OCI-LY3 (cell line): Measurements from ENCODE around the gene CSF3R.
"Not testable (repeated sequence)": the region's sequence is repeated elsewhere in the genome, so short reads cannot be mapped to it uniquely, and the experiment has no call there.

Experiments
- CTCF ChIP-seq: fragments of 200-600, 300-600 bp; sonication (generic); IDR thresholded peaks from 2 replicates; pipeline ENCODE4 v1.5.1; 2014; ENCODE audit warnings: antibody characterized with exemption, low read length, low read depth
- EZH2phosphoT487 ChIP-seq: fragments of 200-600 bp; shearing (Covaris generic); IDR thresholded peaks from 2 replicates; pipeline ENCODE4 v1.6.1; 2018; ENCODE audit warnings: antibody characterized with exemption, mixed run types, low read depth

DNA sequence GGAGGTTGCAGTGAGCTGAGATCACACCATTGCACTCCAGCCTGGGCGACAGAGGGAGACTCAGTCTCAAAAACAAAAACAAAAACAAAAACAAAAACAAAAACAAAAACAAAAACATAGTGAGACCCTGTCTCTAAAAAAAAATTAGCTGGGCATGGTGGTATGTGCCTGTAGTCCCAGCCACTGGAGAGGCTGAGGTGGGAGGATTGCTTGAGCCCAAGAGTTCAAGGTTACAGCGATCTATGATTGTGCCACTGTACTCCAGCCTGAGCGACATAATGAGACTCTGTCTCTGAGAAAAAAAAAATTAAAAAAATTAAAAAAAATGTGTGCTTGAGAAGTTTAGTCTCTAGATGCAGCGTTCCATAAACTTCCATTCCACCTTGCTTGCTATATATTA is 19.2 kb upstream of the CSF3R start:
- TF ChIP-seq CTCF, EZH2phosphoT487: not testable (repeated sequence)
